ENCODE results near the gene MPZL1. TPM values are rescaled to one million over a fixed set of nuclear protein-coding genes. Genes with fewer than 3 reads are reported as not detected.
A peak's percentile ranks its signal among the peaks of the same experiment; 100 is the strongest.

Gene MPZL1
- total and polyA plus RNA-seq, 3 donors from 2014 or later, result 148 to 160 (median 154) TPM

GRCh38 chr1:167755654-167756053, 33.9 kb downstream of the MPZL1 start:
- peaks cover 43% of the 10 kb centered on the region for H3K4me1 ChIP-seq
- no peak for DNase-seq
- intact Hi-C loops (cut with DNase I; ENCODE audit: low total_unique reads), result no loop called here
- WGBS, 2 donors, result 50% methylated on average over 3 of the region's 3 CpGs
- peak overlapping the region in 1 of 2 donors; percentile 26 for H3K27ac ChIP-seq
- no peaks in the 10 kb centered on the region for H3K27me3 ChIP-seq
- no peak overlapping the region for H3K4me3 ChIP-seq
- no peaks in the 10 kb centered on the region for H3K9me3 ChIP-seq
- no peak for TF ChIP-seq POLR2A (IDR thresholded peaks at IDR 0.05)
- TF ChIP-seq, protein P1, sequence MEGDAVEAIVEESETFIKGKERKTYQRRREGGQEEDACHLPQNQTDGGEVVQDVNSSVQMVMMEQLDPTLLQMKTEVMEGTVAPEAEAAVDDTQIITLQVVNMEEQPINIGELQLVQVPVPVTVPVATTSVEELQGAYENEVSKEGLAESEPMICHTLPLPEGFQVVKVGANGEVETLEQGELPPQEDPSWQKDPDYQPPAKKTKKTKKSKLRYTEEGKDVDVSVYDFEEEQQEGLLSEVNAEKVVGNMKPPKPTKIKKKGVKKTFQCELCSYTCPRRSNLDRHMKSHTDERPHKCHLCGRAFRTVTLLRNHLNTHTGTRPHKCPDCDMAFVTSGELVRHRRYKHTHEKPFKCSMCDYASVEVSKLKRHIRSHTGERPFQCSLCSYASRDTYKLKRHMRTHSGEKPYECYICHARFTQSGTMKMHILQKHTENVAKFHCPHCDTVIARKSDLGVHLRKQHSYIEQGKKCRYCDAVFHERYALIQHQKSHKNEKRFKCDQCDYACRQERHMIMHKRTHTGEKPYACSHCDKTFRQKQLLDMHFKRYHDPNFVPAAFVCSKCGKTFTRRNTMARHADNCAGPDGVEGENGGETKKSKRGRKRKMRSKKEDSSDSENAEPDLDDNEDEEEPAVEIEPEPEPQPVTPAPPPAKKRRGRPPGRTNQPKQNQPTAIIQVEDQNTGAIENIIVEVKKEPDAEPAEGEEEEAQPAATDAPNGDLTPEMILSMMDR (IDR thresholded peaks at IDR 0.05), result no peak
- no peaks in the 10 kb centered on the region for H3K36me3 ChIP-seq (ENCODE audit: low read depth, missing control alignments)

DNA sequence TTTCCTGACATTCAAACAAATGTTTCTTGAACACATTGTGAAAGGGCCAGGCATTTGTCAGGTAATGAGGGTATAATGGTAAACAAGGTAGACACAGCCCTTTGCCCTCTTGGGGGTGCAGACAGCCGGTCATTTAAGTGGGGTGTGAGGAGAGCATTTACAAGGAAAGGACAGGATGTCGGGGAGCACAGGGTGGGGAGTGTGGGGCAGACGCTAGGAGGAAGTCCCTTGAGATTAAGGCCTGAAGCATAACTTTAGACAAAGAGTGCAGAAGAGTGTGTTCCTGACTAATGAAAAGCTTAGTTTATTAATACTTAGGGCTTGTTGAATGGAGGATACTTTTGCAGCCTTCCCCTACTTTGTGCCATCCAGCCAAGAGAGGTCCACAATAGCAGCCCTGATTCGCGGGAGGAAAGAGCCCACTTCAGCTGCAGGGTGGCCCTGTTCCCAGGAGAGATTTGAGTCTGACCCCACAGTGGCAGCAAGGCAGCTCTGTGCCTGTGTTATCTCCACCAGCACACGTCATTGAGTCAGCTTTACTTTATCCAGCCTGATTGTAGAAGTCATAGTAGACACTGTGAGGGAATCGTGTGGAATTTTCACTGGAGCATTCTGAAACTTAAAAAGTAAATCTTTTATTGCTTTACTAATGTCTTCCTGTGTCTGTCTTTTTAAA, 35.1 kb downstream of the MPZL1 start:
- no peaks in the 10 kb centered on the region for H3K27me3 ChIP-seq
- peak; percentile 68 for DNase-seq
- WGBS, 2 donors, result 30 to 47% methylated on average over 7 of the region's 7 CpGs
- TF ChIP-seq, protein P1 (IDR thresholded peaks at IDR 0.05), result no peak
- no peak overlapping the region for H3K4me3 ChIP-seq
- peak overlapping the region; percentile 51 to 80 for H3K27ac ChIP-seq
- H3K4me1 ChIP-seq, result peaks cover 51% of the 10 kb centered on the region
- no peaks in the 10 kb centered on the region for H3K36me3 ChIP-seq (ENCODE audit: low read depth, missing control alignments)
- intact Hi-C loops (cut with DNase I; ENCODE audit: low total_unique reads), result no loop called here
- H3K9me3 ChIP-seq, result no peaks in the 10 kb centered on the region

- 65 to 83% methylated on average over 4 of the region's 4 CpGs for WGBS, 2 donors
- no peaks in the 10 kb centered on the region for H3K27me3 ChIP-seq
- no peaks in the 10 kb centered on the region for H3K9me3 ChIP-seq
- peak overlapping the region; percentile 33 to 80 for H3K27ac ChIP-seq
- H3K36me3 ChIP-seq (ENCODE audit: low read depth, missing control alignments), result no peaks in the 10 kb centered on the region
- H3K4me1 ChIP-seq, result peaks cover 53% of the 10 kb centered on the region
- no peak for DNase-seq
- TF ChIP-seq, protein P1 (IDR thresholded peaks at IDR 0.05), result no peak
- TF ChIP-seq POLR2A (IDR thresholded peaks at IDR 0.05), result no peak
- H3K4me3 ChIP-seq, result no peak overlapping the region
- intact Hi-C loops (cut with DNase I; ENCODE audit: low total_unique reads), result no loop called here
These were observed 35.9 kb downstream of the MPZL1 start for GRCh38 chr1:167757433-167758309.

DNA sequence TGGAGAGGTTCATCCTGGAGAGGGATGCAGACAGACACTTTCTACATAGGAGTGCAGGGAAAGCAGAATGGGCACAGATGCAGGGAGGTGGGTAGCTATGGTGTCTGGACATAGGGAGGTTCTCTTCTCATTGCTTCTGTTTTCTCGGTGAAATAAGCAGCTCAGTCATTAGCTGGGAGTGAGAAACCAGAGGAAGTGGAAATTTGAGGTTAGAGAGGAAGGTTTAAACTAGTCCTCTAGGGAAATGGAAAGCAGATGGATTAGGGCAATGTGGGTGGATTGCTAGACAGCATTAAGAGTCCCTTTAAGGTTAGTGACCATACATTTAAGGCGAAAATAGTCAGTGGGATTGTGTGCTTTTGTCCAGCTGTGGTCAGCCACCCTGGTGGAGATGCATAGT, 39.6 kb downstream of the MPZL1 start:
- DNase-seq, result no peak
- intact Hi-C loops (cut with DNase I; ENCODE audit: low total_unique reads), result no loop called here
- H3K27me3 ChIP-seq, result no peaks in the 10 kb centered on the region
- H3K36me3 ChIP-seq (ENCODE audit: low read depth, missing control alignments), result no peaks in the 10 kb centered on the region
- 43 to 44% methylated on average over 2 of the region's 2 CpGs for WGBS, 2 donors
- no peak overlapping the region for H3K4me3 ChIP-seq
- H3K4me1 ChIP-seq, result peaks cover 47% of the 10 kb centered on the region
- H3K27ac ChIP-seq, result peak overlapping the region; percentile 12 to 28
- H3K9me3 ChIP-seq, result no peaks in the 10 kb centered on the region
- TF ChIP-seq, protein P1 (IDR thresholded peaks at IDR 0.05), result no peak
- TF ChIP-seq POLR2A (IDR thresholded peaks at IDR 0.05), result no peak

All from testis (tissue), 3 donors.